Glomerular visceral epithelial cell (primary cell): ENCODE data around the gene PET117.
A peak's percentile ranks its signal among the peaks of the same experiment; 100 is the strongest.
"Not testable (repeated sequence)": the region's sequence is repeated elsewhere in the genome, so short reads cannot be mapped to it uniquely, and the experiment has no call there.

Experiments
- DNase-seq: peaks from one replicate; pipeline ENCODE4 v3.0.0-alpha.2; 2016; ENCODE audit errors: extremely low spot score

Gene PET117

GRCh38 chr20:18137412-18138265 lies at the start of gene PET117, which contains the start of gene KAT14:
TSS of gene PET117 (plus strand) at chr20:18137863. CDS start at chr20:18137956, 93 bp downstream.
TSS of gene KAT14 (plus strand) at chr20:18137863. CDS start at chr20:18142661, 4,798 bp downstream.
- DNase-seq: peak; percentile 93

- DNase-seq: not testable (repeated sequence)
Observed at GRCh38 chr20:18088298-18088697, 49.4 kb upstream of the PET117 start.

- DNase-seq: not testable (repeated sequence)
Observed at GRCh38 chr20:18088841-18089240, 48.8 kb upstream of the PET117 start.

GRCh38 chr20:18090044-18090443 lies 47.6 kb upstream of the PET117 start:
- DNase-seq: no peak

GRCh38 chr20:18090477-18090876 lies 47.2 kb upstream of the PET117 start:
- no peak for DNase-seq

- no peak for DNase-seq
Observed at GRCh38 chr20:18091623-18092022, 46.0 kb upstream of the PET117 start.

GRCh38 chr20:18092890-18093289 lies 44.8 kb upstream of the PET117 start:
- DNase-seq: no peak

GRCh38 chr20:18093388-18093787 lies 44.3 kb upstream of the PET117 start:
- no peak for DNase-seq

- DNase-seq: no peak
Observed at GRCh38 chr20:18094191-18094590, 43.5 kb upstream of the PET117 start.

GRCh38 chr20:18100569-18100968 lies 37.1 kb upstream of the PET117 start:
- not testable (repeated sequence) for DNase-seq

GRCh38 chr20:18101125-18101810 lies 36.4 kb upstream of the PET117 start:
- DNase-seq: no peak

GRCh38 chr20:18103497-18103896 lies 34.2 kb upstream of the PET117 start:
- DNase-seq: no peak

- DNase-seq: no peak
Observed at GRCh38 chr20:18108326-18108725, 29.3 kb upstream of the PET117 start.

GRCh38 chr20:18128574-18128973 lies 9.1 kb upstream of the PET117 start:
- not testable (repeated sequence) for DNase-seq

GRCh38 chr20:18132663-18133062 lies 5.0 kb upstream of the PET117 start:
- DNase-seq: no peak

- DNase-seq: no peak
Observed at GRCh38 chr20:18133962-18134361, 3.7 kb upstream of the PET117 start.

GRCh38 chr20:18138266-18138582 lies 561 bp downstream of the PET117 start:
- no peak for DNase-seq

GRCh38 chr20:18138639-18139583 lies 1.2 kb downstream of the PET117 start:
- peak; percentile 5 for DNase-seq

- DNase-seq: no peak
Observed at GRCh38 chr20:18139832-18140231, 2.2 kb downstream of the PET117 start.

- no peak for DNase-seq
Observed at GRCh38 chr20:18144541-18145099, 7.0 kb downstream of the PET117 start.

GRCh38 chr20:18154342-18154741 lies 16.7 kb downstream of the PET117 start:
- no peak for DNase-seq

GRCh38 chr20:18156045-18156444 lies 18.4 kb downstream of the PET117 start:
- no peak for DNase-seq
